RWPE2 (cell line): Measurements from ENCODE around the gene AKR1C2.

ENCODE experiments used
- ATAC-seq: fragments of 200-7000 bp; cut with Tn5 transposase; 3 replicates; pipeline ENCODE4 v1.9.1; 2021; ENCODE audit warnings: low read depth
- DNase-seq: peaks from one replicate; pipeline ENCODE4 v3.0.0-alpha.2; 2020; ENCODE audit warnings: low spot score
- H3K27ac ChIP-seq: fragments of 450-650 bp; 2 replicates; pipeline ENCODE4 v1.5.1; 2017; ENCODE audit warnings: mild to moderate bottlenecking; ENCODE audit not compliant: poor library complexity, severe bottlenecking
- H3K27me3 ChIP-seq: fragments of 250-450 bp; sonication (Bioruptor Pico); 2 replicates; pipeline ENCODE4 v1.5.1; 2021; ENCODE audit warnings: mild to moderate bottlenecking, moderate library complexity; ENCODE audit not compliant: insufficient read depth, poor library complexity, severe bottlenecking
- H3K36me3 ChIP-seq: fragments of 250-450 bp; sonication (Bioruptor Pico); 2 replicates; pipeline ENCODE4 v1.5.1; 2020; ENCODE audit warnings: low read depth, mild to moderate bottlenecking, moderate library complexity
- H3K4me1 ChIP-seq: fragments of 250-450 bp; sonication (Bioruptor Pico); 2 replicates; pipeline ENCODE4 v1.5.1; 2021; ENCODE audit warnings: mild to moderate bottlenecking, moderate library complexity; ENCODE audit not compliant: insufficient read depth, poor library complexity, severe bottlenecking
- H3K4me3 ChIP-seq: fragments of 250-450 bp; sonication (Bioruptor Pico); 2 replicates; pipeline ENCODE4 v1.5.1; 2021; ENCODE audit warnings: mild to moderate bottlenecking, moderate library complexity; ENCODE audit not compliant: severe bottlenecking
- H3K9me3 ChIP-seq: fragments of 250-450 bp; sonication (Bioruptor Pico); 2 replicates; pipeline ENCODE4 v1.5.1; 2021; ENCODE audit warnings: mild to moderate bottlenecking, moderate library complexity; ENCODE audit not compliant: severe bottlenecking
- TF ChIP-seq, protein P1 (sequence below): fragments of 450-650 bp; IDR thresholded peaks from one replicate; pipeline ENCODE4 v1.5.1; 2017; ENCODE audit warnings: mild to moderate bottlenecking, moderate library complexity; ENCODE audit not compliant: poor library complexity, severe bottlenecking

AKR1C2 gene

DNA sequence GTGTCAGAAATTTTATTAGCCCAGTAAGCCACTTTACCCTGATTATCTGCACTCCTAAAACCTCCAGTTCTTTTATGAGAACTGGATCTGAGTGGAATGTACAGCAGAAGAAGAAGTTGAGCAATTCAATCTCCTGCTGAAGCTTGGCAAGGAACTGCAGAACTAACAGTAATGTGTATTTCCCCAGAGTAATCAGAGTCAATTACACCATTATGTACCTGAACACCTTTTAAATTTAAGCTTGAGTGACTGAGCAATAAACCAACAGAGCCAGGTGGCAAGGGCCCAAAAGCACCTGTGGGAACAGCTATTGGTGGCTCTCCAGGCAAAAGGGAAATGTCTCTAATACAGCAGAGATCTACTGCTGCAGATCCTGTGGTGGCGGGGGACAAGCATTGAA lies 40.1 kb upstream of the AKR1C2 start:
- no peak for DNase-seq

GRCh38 chr10:5042922-5043321 lies 39.3 kb upstream of the AKR1C2 start:
- Histone ChIP-seq H3K4me3 (no peak overlapping the region), H3K36me3 (no peaks in the 10 kb centered on the region; the same call in 1 of the 2 replicates), H3K27me3 (no peaks in the 10 kb centered on the region), H3K4me1 (peaks cover 2% of the 10 kb centered on the region), H3K27ac (no peak overlapping the region), H3K9me3 (no peaks in the 10 kb centered on the region)
- TF ChIP-seq, protein P1, sequence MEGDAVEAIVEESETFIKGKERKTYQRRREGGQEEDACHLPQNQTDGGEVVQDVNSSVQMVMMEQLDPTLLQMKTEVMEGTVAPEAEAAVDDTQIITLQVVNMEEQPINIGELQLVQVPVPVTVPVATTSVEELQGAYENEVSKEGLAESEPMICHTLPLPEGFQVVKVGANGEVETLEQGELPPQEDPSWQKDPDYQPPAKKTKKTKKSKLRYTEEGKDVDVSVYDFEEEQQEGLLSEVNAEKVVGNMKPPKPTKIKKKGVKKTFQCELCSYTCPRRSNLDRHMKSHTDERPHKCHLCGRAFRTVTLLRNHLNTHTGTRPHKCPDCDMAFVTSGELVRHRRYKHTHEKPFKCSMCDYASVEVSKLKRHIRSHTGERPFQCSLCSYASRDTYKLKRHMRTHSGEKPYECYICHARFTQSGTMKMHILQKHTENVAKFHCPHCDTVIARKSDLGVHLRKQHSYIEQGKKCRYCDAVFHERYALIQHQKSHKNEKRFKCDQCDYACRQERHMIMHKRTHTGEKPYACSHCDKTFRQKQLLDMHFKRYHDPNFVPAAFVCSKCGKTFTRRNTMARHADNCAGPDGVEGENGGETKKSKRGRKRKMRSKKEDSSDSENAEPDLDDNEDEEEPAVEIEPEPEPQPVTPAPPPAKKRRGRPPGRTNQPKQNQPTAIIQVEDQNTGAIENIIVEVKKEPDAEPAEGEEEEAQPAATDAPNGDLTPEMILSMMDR: no peak
- no peak for DNase-seq
- no peak for ATAC-seq

More for the DNA sequence above, 40.1 kb upstream of the AKR1C2 start:
- Histone ChIP-seq H3K9me3 (no peaks in the 10 kb centered on the region), H3K4me1 (peaks cover 8% of the 10 kb centered on the region), H3K27me3 (no peaks in the 10 kb centered on the region), H3K36me3 (no peaks in the 10 kb centered on the region; the same call in 1 of the 2 replicates), H3K27ac (no peak overlapping the region), H3K4me3 (no peak overlapping the region)
- ATAC-seq: no peak
- TF ChIP-seq, protein P1: no peak

DNA sequence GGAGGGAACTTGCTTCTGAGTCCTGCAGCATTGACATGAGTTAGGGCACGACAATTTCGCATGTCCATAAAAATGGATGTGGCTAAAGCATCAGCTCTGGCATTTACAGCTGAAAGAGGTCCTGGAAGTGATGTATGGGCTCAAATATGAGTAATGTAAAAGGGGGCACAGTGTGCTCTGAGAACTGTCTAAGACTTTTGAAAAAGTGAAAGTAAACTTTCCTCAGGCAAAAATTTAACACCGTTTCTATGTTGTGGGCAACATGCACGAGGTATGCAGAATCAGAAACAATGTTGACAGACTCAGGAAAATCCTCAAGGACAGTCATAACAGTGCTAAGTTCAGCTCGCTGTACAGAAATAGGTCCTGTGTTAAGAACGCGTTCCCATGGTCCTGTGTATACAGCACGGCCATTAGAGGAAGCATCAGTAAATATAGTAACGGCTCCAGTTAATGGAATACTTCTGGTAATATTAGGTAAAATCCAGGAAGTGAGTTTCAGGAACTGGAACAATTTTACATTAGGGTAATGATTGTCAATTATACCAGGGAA lies 37.9 kb upstream of the AKR1C2 start:
- TF ChIP-seq, protein P1: no peak
- peak; percentile 25; the same call in 1 of the 3 replicates for ATAC-seq
- no peaks in the 10 kb centered on the region for H3K4me1 ChIP-seq
- no peak for DNase-seq
- no peak overlapping the region for H3K27ac ChIP-seq
- H3K4me3 ChIP-seq: no peak overlapping the region
- H3K27me3 ChIP-seq: no peaks in the 10 kb centered on the region
- H3K9me3 ChIP-seq: no peaks in the 10 kb centered on the region
- H3K36me3 ChIP-seq: no peaks in the 10 kb centered on the region

DNA sequence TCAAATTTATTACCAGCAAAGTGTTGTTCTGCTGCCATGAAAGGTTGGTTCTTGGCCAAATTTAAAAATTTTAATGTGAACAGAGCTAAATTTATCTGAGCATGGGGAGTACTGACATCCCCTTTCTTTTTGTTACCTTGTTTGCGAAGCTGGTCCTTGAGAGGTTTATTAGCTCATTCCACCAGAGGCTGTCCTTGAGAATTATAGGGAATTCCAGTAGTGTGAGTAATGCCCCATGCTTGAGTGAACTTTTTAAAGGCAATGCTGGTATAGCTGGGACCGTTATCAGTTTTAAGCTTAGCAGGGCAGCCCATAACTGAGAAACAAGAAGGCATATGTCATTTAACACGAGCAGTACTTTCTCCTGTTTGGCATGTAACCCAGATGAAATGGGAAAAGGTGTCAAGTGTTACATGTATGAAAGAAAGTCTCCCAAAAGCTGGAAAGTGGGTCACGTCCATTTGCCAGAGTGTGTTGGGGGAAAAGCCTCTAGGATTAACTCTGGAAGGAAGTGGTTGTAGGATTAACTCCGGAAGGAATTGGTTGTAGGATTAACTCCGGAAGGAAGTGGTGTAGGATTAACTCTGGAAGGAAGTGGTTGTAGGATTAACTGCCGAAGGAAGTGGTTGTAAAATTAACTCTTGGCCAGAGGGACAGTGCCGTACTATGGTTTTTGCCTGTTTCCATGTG lies 37.3 kb upstream of the AKR1C2 start:
- Histone ChIP-seq H3K27ac (no peak overlapping the region), H3K4me1 (no peaks in the 10 kb centered on the region), H3K36me3 (no peaks in the 10 kb centered on the region), H3K4me3 (no peak overlapping the region), H3K27me3 (no peaks in the 10 kb centered on the region), H3K9me3 (no peaks in the 10 kb centered on the region)
- ATAC-seq: no peak
- DNase-seq: no peak
- TF ChIP-seq, protein P1: no peak

GRCh38 chr10:5040010-5040673 lies 36.5 kb upstream of the AKR1C2 start:
- TF ChIP-seq, protein P1: no peak
- Histone ChIP-seq H3K4me1 (no peaks in the 10 kb centered on the region), H3K4me3 (no peak overlapping the region), H3K27ac (no peak overlapping the region), H3K27me3 (no peaks in the 10 kb centered on the region), H3K9me3 (no peaks in the 10 kb centered on the region), H3K36me3 (no peaks in the 10 kb centered on the region)
- no peak for ATAC-seq
- no peak for DNase-seq
